SIG-M5 treated with dmso at 0.1 percent for 504 hours (cell line): ENCODE results near the gene IL1RAPL1.

Experiments used
- DNase-seq: peaks from one replicate; lab custom pipeline; 2025; ENCODE audit not compliant: unreplicated experiment; lab: John Stamatoyannopoulos, UW

Gene IL1RAPL1

DNA sequence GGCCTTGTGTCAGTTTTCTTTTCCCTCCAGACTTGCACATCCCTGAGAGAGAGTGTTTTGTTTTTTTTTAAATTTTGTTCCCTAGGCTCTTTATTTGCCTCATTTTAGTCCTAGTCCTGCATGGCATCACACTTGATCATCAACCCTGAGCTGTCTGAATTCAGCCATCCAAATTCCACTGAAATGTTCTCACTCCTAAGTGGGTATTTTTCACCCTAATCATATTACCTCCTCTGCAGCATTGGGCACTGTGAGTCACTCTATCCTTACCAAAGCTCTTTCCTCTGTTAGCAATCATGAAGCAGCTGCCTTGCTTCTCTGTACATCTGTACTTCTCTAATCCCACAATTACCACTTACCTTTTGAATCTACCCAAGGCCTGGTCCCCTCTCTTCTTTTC, 1271.5 kb downstream of the IL1RAPL1 start:
- DNase-seq, result no peak

DNA sequence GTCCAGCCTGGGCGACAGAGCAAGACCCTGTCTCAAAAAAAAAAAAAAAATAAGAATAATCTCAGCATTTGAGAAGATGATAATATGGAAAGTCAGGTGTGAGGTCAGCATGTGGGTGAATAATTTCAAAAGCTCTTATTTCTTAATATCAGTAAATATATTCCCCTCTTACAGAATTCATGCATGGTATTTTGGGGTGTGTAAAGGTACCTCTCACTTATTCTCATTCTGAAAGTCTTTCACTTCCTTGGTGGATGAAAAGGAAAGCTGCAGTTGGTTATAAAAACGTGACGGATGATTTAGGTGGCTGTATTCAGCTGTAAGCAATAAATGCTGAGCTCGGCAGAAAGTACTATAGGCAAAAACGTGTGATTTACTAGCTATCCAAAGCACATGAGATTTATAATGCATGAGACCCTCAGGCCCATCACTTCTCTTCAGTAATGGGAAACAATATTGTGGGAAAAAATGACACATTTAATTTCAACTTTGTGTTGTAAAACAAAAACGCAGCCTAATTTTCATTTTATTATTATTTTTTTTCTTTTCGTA, 1275.0 kb downstream of the IL1RAPL1 start:
- DNase-seq, result no peak

DNA sequence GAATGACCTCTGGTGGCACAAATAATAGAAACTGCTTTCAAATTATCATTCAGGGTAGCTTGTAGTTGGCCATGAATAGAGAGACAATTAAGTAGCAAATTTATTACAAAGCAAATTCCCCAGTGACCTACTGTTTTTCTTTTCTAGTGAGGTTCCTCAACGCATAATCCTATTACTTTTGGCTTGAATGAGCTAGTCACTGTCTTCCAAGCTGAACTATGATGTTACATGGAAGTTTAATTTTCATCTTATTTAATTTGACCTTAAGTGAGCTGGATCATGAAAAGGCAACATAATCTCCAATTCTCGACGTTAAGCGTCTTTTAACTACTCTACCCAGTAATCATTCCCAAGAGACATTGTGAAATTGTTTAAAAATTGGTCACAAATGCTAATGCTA, 1280.7 kb downstream of the IL1RAPL1 start:
- no peak for DNase-seq

DNA sequence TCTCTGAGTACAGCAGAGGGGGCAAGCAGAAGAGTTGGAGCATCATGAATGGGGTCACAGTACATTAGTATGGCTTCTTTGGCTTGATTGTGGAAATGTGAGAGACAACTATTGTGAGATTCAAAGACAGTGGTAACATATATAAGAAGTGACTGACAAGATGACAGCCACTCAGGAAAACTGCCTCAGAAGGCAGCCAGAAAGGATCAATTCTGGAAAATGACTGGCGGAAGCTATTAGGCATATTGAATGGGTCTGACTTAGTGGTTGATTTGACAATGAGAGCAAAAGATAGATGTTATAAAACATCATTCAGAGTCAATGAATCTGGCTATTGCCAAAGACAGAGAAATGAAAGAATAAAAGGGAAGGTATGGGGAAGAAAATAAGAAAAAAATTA, 1282.6 kb downstream of the IL1RAPL1 start:
- DNase-seq, result no peak

DNA sequence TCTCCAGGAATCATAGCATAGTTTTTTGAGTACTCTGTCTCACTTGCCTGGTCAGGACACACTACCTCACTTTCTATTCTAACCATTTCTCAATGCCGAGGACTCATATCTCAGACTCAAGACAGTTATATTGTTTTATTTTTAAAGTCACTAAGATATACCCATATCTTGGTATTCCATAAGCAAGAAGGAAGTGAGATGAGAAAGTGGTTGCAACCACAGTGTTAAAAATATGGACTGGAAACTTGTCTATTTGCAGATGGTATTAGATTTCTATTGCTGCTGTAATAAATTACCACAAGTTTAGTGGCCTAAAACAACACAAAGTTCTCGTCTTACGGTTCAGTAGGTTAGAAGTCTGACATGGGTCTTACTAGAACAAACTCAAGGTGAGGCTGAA, 1283.4 kb downstream of the IL1RAPL1 start:
- DNase-seq, result no peak

DNA sequence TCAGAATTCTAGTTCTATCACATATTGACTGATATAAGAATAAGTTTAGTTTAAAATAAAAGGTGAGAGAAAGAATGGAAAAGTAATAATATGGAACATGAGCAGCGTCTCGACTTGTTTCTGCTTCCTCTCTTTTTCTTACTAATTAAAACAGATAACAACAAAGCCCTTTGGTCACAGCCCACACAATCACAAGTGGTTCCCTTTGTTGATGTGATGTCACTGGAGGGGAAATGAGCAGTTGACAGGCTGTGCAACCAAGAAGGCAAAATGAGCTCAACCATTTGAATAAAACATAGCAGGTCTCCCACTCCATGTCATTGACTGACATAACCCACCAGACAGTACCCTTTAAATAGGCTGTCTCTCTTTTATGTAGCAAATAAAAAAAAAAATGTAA, 1285.6 kb downstream of the IL1RAPL1 start:
- DNase-seq, result no peak

DNA sequence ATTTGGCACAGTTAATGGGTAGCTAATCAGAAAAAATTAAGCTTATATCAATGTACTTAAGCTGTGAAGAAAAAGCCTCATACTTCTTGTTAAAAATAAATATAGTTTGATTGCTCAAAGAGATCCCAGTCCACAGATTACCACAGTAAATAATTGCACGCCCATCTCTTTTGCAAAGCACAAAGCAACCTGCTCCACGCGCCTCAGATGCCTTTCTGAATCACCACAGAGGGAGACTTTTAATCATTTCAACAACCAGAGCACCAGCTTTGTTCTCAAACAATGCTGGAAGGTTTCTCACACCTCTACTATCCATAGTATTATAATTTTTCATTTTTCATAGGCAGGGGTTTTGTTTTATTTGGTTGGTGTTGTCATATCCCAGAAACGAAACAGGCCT, 1289.5 kb downstream of the IL1RAPL1 start:
- no peak for DNase-seq

DNA sequence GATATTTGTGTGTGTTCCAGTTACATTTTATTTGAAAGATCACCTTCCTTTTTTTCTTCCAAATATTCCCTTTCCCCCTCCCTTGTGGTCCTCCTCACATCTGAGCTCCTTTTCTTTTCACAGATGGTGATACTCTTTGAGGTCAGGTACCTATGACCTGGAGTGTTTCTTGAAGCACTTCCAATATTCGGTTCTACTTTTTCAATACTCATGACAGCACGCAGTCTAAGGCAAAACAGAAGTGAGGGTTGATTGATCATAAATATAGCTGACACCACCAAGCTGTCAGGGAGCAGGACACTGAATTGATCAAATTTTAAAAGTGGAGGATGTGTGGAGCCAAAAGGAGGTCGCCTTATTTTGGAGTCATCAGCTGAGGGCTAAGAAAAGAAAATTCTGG, 1293.7 kb downstream of the IL1RAPL1 start:
- no peak for DNase-seq

DNA sequence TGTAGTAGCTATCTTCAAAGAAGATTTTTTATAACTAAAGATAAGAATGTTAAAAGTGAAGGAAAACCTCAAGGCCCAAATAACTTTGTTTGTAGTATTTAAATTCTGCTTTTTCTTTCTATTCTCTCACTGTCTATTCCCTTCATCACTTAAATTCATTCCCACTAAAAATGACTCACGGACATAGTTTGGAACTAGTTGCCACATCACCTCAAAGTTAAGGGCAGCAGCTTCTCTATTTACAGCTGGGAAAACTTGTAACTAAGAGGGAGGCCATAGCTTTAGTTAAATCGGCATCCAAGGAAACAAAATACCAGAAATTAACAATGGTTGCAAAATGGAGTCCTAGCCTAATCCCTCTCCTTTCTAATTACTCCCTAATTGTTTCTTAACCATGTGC, 1302.8 kb downstream of the IL1RAPL1 start:
- no peak for DNase-seq

DNA sequence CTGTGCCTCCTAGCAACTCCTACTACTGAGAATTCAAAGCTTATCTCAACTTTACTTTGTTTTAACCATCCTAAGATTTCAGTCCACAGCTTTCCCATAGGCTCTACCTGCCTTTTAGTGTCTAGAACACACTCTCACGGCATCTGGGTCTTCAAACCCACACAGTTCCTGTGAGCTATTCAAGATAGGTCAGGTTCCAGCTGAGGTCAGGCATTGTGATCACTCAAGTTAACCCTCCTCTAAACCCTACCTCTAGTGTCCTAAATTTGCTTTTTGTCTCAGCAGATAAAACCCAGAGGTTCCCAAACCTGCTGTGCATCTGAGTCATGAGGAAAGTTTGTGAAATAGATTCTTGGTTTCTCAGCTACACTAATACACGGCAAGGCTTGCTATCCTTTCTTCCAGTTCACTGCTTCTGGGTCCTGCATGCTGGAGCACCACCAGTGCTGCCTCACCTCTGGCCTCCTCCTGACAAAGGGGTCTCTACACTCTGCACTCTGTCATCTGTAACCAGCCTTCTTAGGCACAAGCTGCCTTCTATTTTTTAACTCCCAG, 1303.5 kb downstream of the IL1RAPL1 start:
- no peak for DNase-seq

DNA sequence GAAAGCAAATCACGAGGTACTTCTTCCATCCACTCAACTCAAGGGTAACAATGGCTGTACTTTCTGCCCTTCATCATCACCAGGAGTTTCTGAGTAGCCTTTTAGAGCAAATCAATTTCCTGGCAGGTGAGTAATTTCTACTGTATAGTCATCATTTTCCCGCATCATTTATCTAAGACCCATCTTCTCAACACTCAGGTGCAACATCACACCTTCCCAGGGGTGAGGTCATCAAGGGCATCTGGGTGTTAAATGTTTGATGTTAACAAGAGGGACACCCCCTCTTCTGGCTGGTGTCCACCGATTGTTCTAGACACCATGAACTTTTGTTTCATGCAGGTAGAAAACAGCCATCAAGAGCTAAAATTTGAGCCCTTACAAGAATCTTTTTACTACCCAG, 1314.8 kb downstream of the IL1RAPL1 start:
- DNase-seq, result no peak

DNA sequence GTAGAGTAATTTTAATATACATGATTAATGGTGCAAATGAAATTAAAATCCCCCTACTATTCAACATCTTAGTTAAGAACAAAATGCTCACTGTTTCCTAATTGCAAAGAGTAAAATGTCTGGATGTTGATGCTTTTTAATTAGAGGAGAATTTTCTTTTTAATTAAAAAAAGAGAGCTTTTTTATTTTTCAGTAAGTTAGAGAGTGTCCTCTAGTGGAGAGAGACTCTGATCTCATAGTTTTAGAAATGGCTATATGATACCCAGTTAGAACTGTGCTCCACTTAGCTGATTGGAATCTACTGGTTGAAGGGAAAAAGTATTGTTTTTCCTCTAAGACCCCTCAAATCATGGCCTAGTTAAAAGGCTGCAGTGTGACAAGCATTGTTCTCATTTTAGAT, 1316.1 kb downstream of the IL1RAPL1 start:
- DNase-seq, result no peak

DNA sequence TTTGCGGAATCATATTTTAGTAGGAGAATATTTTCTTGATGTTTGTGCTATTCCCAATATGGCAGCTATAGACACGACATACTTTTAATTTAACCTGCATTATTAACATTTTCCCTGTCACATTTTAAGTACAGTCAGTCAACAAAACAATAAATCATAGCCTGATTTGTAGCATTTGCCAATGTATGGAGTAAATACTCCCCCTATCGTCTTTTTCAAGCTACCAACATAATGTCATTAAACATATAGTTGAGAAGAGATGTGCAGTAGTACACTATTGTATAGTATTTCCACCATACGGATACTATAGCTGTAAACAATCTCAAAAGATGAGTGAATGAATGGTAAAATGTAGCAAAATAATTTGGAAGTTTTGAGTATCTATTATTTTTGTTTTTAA, 1324.4 kb downstream of the IL1RAPL1 start:
- DNase-seq, result no peak

DNA sequence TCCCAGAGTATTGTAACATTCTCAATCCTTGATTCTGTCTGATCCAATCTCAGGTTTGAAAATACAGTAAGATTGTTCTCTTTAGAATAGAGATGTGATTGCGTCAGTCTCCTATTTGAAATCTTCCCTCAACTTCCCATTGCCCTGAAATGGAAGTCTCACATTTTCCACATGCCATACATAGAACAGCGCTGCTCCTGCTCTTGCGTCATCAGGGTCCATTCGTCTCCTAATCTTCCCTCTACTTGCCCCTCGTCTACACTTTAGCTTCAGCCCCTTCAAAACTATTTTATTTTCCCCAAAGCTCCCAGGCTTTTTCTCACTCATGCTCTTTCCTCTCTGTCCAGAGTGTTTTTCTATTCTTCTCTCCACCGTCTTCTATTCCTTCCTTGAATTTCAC, 1326.4 kb downstream of the IL1RAPL1 start:
- no peak for DNase-seq

DNA sequence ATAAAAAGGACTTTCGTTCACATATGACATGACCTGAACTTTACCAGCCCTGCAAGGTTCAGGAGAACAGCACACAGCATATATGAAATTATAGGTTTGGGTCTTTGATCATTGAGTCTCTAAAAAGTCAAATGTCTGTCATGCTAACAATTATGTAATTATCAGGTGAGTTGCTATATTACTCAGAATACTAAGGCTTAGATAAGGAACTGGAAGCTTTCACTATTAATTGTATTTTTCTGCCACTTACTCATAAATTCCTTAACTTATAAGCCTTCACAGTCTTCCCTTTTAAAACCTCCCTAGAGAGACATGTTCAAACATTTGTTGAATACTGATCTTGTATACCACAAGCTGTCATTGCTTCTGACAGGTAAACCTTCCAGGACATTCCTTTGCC, 1335.4 kb downstream of the IL1RAPL1 start:
- DNase-seq, result no peak

DNA sequence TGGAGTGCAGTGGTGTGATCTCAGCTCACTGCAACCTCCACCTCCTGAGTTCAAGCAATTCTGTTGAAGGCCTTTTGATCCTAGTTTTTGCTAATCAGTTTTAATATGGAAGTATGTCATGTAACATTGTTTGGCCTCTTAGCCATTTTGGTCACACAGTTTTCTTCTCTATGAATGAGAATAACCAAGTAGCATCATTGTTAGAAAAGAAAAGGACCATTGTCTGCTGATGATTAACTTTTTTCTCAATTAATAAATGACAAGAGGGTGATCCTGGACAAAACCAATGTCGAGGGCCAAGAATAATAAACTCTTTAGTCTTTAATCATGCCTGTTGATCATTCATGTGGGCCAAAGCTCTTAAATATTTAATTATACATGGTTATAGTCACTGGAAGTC, 1338.8 kb downstream of the IL1RAPL1 start:
- DNase-seq, result no peak

DNA sequence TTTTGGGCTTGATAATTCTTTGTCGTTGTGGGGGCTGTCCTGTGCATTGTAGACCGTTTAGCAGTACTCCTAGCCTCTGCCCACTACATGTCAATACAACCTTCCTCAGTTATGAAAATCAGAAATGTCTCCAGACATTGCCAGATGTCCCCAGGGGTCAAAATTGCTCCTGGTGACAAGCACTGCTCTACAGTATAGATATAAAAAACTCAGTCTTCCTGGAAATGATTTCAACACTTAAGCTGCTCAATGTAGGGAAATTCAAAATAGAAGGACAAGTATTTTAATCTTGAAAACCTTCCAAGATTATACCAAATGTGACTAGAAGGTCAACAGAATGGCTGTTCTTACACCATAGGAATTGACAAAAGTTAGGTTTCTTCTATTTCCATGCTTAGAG, 1339.4 kb downstream of the IL1RAPL1 start:
- no peak for DNase-seq

DNA sequence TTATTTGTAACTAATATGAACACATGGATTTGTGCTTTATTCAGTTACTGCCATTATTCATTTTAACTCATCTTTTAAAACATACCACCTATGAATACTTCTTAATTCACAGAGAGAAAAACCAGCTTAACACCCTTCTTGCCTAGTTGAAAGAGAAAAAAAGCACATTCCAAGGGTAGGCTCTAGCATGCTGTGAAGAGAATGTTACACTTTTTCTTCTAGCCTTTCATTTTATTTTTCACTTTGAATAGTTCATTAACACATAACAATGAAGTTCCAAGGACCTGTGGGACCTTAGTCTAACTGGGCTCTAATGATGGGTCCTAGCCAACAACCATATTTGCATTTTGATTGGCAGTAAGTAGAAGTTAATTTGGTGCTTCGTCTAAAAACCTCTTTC, 1348.2 kb downstream of the IL1RAPL1 start:
- no peak for DNase-seq

DNA sequence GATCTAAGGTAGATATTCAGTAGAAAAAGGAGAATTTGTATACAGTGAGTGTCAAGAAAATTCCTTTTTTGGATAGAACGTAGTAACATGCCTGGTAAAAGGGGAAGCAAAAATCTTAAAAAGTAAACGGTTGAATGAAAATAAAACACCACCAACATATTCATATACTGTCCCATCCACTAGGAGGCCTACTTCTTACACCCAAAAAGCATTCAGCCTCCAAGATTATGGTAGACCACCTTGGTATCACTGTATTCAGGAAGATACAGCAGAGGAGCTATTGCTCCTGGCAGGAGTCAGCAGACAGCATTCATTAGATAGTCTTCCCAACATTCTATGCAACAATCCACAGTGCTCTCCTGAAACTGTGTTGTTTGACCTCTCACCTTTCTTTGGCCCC, 1353.5 kb downstream of the IL1RAPL1 start:
- DNase-seq, result no peak

DNA sequence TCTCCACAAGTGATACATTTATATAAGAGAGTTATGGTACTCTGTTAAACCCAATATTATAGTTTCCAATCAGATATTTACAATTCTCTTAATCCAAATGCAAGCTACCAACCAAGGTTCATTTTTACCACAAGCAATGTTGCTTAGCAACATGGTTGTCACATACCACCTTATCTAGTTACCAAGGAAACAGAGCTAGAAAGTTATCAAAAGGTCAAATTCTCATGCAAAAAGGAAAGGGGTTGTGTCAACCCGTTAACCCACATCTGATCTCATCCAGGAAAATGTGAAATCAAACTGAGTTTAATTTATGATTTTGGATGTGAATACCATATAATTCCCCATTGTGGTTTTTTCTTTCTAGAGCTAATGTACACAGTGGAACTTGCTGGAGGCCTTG, 1354.0 kb downstream of the IL1RAPL1 start:
- no peak for DNase-seq

DNA sequence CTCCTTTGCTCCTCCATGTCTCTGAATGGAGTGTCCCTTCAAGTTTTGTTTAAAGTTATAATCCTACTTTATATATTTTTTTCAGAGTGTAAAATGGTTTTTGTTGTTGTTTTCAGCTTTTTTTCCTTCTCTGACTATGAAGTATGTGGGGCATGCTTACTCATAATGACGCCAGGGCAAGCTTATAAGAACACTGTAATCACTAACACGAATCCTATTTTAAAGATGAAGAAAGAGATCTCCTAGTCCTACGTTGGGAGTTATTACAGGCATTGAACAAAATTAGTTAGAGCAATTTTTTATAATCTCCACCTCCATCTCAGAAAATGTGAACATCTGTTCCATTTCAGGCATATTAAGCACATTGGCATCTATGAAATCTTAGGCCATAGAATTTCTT, 1360.0 kb downstream of the IL1RAPL1 start:
- DNase-seq, result no peak

DNA sequence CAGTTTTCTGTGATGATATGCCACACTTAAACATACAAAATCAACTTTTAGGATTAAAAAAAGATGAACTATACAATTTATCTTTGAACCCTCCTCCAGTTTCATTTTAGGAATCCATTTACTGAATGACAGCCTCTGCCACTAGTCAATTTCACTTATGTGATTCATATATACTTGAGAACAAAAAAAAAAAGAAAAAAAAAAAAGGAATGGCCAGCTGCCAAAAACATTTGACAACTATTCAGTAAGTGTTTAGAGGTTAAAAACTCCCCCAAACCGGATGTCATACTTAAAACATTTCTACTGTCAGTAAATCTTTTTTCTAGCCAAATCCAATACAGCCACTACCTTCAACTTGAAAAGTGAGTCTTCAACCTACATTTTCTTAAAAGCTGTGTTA, 1361.4 kb downstream of the IL1RAPL1 start:
- DNase-seq, result no peak

DNA sequence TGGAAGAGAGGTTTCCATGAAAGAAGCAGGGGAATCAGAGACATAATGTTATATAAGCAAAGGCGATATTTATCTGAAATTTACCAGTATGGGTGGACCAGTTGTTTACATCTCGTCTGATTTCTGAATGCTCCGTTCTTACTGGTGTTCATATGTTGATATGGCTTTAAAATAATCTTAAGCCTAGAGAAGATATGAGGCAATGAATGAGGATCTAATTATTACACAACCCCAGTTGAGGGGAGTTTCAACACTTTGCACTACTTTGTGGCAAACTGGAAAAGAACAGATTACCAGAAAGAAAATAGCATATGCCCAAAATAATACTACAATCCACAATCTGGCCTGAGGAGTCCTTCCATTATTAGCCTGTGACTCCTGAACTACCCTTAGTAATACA, 1364.8 kb downstream of the IL1RAPL1 start:
- DNase-seq, result peak; percentile 0

DNA sequence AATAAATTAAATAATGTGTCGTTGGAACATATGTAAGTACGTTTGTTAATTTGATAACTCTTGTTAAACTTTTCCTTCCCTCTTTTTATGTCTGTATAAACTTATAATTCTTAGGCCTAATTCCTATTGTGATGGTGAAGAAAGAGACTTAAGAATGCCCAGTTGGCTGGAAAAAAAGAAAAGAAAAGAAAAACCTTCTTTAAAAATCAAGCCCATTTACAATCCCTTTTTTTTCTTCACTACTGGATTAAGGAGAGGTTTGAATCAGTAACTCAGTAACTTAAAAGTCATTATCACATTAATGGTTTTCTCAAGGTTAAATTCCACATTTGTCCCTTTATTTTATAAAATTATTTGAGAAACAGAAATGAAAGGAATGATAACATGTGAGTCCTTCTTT, 1374.8 kb downstream of the IL1RAPL1 start:
- DNase-seq, result no peak
